Common myeloid progenitor, CD34-positive (primary cell): ENCODE data around the gene ARHGAP25.

Source experiments
- CTCF ChIA-PET: fragments of 350-600 bp; sonication (Branson Sonifier 250); formaldehyde crosslinking; loops from one replicate; lab custom pipeline; 2021; ENCODE audit warnings: antibody characterized with exemption; lab: Charles Lee
- POLR2A ChIA-PET: fragments of 350-600 bp; sonication (Branson Sonifier 250); formaldehyde crosslinking; loops from one replicate; lab custom pipeline; 2021; ENCODE audit warnings: antibody characterized with exemption; lab: Charles Lee
- DNase-seq, 3 donors: peaks; one replicate each; pipeline versions ENCODE4 v3.0.0 to v3.0.0-alpha.2; 2013
- H3K27ac ChIP-seq, 2 experiments: 1 replicate in 1 of 2; 2 replicates in 1 of 2; pipeline ENCODE4 v1.7.0; 2013; ENCODE audit warnings: inconsistent platforms in 2 of 2, low read length in 2 of 2, mild to moderate bottlenecking in 2 of 2, low read depth in 1 of 2, moderate library complexity in 1 of 2; ENCODE audit not compliant: severe bottlenecking in 2 of 2, insufficient read depth in 1 of 2, poor library complexity in 1 of 2
- H3K27me3 ChIP-seq, 5 experiments: replicated peaks in 2 of 5; 1 replicate in 3 of 5; 2 replicates in 2 of 5; pipeline versions ENCODE4 v1.6.1 to v1.7.0; 2013; ENCODE audit warnings: low read length in 4 of 5, mild to moderate bottlenecking in 2 of 5, moderate library complexity in 2 of 5, inconsistent platforms in 1 of 5; ENCODE audit not compliant: insufficient read depth in 5 of 5, control insufficient read depth in 4 of 5
- H3K36me3 ChIP-seq, 4 experiments: 1 replicate in 2 of 4; 2 replicates in 2 of 4; pipeline versions ENCODE4 v1.6.1 to v1.7.0; 2013; ENCODE audit warnings: low read length in 3 of 4, control low read depth in 1 of 4, mild to moderate bottlenecking in 1 of 4; ENCODE audit not compliant: control insufficient read depth in 4 of 4, insufficient read depth in 4 of 4
- H3K4me1 ChIP-seq, 4 experiments: 1 replicate in 3 of 4; 2 replicates in 1 of 4; pipeline versions ENCODE4 v1.6.1 to v1.7.1; 2013; ENCODE audit warnings: low read length in 3 of 4, mild to moderate bottlenecking in 3 of 4, control low read depth in 1 of 4, inconsistent platforms in 1 of 4, moderate library complexity in 1 of 4; ENCODE audit not compliant: control insufficient read depth in 4 of 4, insufficient read depth in 4 of 4; ENCODE audit errors: control extremely low read depth in 1 of 4
- H3K4me3 ChIP-seq, 7 experiments: 1 replicate in 4 of 7; 2 replicates in 3 of 7; pipeline versions ENCODE4 v1.5.1 to v1.7.0; 2013; ENCODE audit warnings: mild to moderate bottlenecking in 7 of 7, low read length in 6 of 7, moderate library complexity in 6 of 7, inconsistent platforms in 2 of 7, low read depth in 2 of 7, control low read depth in 1 of 7; ENCODE audit not compliant: insufficient read depth in 4 of 7, control insufficient read depth in 1 of 7; ENCODE audit errors: extremely low read depth in 1 of 7
- H3K9me3 ChIP-seq, 5 experiments: 1 replicate in 4 of 5; 2 replicates in 1 of 5; pipeline versions ENCODE4 v1.6.1 to v1.7.1; 2013; ENCODE audit warnings: low read length in 4 of 5, mild to moderate bottlenecking in 2 of 5, inconsistent platforms in 1 of 5, low read depth in 1 of 5, moderate library complexity in 1 of 5; ENCODE audit not compliant: control insufficient read depth in 4 of 5, insufficient read depth in 2 of 5; ENCODE audit errors: control extremely low read depth in 1 of 5
- WGBS: methylation state at CpG from one replicate; pipeline ENCODE4 v1.1.5; 2013; ENCODE audit not compliant: insufficient coverage; 5-methylcytosine and 5-hydroxymethylcytosine counted together

Gene ARHGAP25

DNA sequence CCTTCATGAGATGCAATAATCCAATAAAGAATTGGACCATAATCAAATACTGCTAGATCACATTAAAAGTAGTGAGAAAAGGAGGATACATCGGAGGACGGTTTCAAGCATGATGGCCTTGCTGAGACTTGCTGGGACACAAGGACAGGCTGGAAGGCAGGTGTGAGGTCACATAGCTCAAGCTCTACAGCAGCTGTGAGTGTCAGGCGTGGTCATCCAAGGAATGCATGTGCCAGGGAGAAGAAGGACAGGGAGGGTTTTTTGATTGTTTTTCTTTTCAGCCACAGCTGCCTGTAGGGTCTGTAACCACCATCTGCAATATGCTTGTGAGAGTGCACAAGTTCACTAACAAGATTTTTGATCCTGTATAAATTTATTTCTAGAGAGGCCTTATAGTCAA is 79.0 kb downstream of the ARHGAP25 start:
- ChIA-PET CTCF (interaction anchor here (0.9 to 3.0 kb wide), 5 partner anchors 20 to 350 kb away, joined by 3 to 21 read pairs (median 5); no protein-coding TSS in a partner anchor), POLR2A (no interaction called here)
- no peak for DNase-seq
- Histone ChIP-seq H3K4me1 (peaks cover 1 to 40% (median 19%) of the 10 kb centered on the region in 4 experiments), H3K9me3 (no peaks in the 10 kb centered on the region), H3K36me3 (peaks cover 30 to 97% (median 53%) of the 10 kb centered on the region in 4 experiments), H3K27me3 (no peaks in the 10 kb centered on the region), H3K4me3 (no peak overlapping the region), H3K27ac (no peak overlapping the region)
- WGBS: 96% methylated on average over 3 of the region's 3 CpGs

DNA sequence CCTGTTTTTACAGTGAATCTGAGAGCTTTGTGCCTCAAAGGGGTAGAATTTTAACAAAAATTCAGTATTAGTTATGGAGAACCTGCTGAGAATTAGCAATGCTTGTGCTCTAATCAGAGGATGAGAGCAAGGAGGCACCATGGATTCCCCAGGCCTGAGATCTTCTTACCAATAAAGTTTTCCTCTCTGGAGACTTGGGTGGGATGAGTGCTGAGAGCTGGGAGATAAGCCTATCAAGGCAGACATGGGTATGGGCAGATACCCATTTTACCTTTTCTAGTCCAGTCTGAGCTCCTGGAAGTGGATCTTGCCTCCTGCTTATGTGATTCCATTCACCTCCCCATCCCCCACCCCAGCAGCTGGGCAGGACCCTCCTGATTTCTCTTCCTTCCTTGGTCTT is 82.7 kb downstream of the ARHGAP25 start:
- Histone ChIP-seq H3K9me3 (no peaks in the 10 kb centered on the region), H3K36me3 (peaks cover 45 to 98% (median 67%) of the 10 kb centered on the region in 4 experiments), H3K27me3 (no peaks in the 10 kb centered on the region), H3K4me3 (no peak overlapping the region), H3K27ac (no peak overlapping the region), H3K4me1 (peaks cover 0 to 11% (median under 1%) of the 10 kb centered on the region in 4 experiments)
- ChIA-PET POLR2A (no interaction called here), CTCF (interaction anchor here (0.9 to 4.4 kb wide), 5 partner anchors 11 to 171 kb away, joined by 3 to 19 read pairs (median 9); no protein-coding TSS in a partner anchor)
- DNase-seq: no peak

DNA sequence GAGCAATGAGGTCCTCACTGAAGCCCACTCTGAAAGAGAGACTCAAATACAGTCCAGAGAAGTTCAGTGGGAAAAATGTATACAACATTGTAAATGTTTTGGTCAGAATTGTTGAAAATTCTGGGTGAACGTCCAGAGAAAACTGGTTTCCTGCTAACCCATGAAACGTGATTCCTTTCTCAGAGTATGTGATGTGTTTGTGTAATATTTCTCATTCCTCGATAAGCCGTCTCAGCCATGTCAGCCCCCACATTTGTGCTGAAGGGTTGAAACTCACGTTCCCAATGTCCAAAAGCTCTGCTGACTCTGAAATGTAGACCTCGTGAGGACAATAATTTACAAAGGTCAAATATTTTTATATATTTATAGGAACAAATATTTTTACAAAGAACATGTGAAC is 84.9 kb downstream of the ARHGAP25 start:
- Histone ChIP-seq H3K4me3 (no peak overlapping the region), H3K9me3 (no peaks in the 10 kb centered on the region), H3K27me3 (no peaks in the 10 kb centered on the region), H3K4me1 (peaks cover 0 to 8% (median 0%) of the 10 kb centered on the region in 4 experiments), H3K27ac (no peak overlapping the region), H3K36me3 (peaks cover 47 to 97% (median 72%) of the 10 kb centered on the region in 4 experiments)
- ChIA-PET CTCF (interaction anchor here (0.9 to 1.7 kb wide), 5 partner anchors 9 to 77 kb away, joined by 3 to 6 read pairs (median 3); no protein-coding TSS in a partner anchor), POLR2A (no interaction called here)
- no peak for DNase-seq
- WGBS: 97% methylated on average over 4 of the region's 6 CpGs

DNA sequence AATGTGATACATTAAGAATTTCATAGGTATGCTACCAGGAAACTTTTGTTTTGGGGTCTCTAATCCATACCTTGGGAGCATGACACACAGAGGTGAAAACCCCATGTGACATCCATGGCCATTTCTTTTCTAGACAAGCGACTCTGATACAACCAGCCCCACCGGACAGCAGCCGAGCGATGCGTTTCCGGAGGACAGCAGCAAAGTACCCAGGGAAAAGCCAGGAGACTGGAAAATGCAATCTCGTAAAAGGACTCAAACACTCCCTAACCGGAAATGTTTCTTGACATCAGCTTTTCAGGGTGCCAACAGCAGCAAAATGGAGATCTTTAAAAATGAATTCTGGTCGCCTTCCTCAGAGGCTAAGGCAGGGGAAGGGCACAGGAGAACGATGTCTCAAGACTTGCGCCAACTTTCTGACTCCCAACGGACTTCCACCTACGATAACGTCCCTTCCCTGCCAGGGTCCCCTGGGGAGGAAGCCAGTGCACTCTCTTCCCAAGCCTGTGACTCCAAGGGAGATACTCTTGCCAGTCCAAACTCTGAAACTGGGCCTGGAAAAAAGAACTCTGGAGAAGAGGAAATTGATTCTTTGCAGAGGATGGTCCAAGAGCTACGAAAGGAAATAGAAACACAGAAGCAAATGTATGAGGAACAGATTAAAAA is 87.7 kb downstream of the ARHGAP25 start:
- 97% methylated on average over 15 of the region's 15 CpGs for WGBS
- Histone ChIP-seq H3K36me3 (peaks cover 47 to 94% (median 77%) of the 10 kb centered on the region in 4 experiments), H3K27ac (no peak overlapping the region), H3K27me3 (no peaks in the 10 kb centered on the region), H3K4me3 (no peak overlapping the region), H3K9me3 (no peaks in the 10 kb centered on the region), H3K4me1 (peaks cover 0 to 5% (median 0%) of the 10 kb centered on the region in 4 experiments)
- CTCF ChIA-PET: interaction anchor here (0.8 to 2.5 kb wide), 5 partner anchors 11 to 86 kb away, joined by 3 to 9 read pairs (median 4); no protein-coding TSS in a partner anchor
- no peak for DNase-seq
- POLR2A ChIA-PET: no interaction called here

DNA sequence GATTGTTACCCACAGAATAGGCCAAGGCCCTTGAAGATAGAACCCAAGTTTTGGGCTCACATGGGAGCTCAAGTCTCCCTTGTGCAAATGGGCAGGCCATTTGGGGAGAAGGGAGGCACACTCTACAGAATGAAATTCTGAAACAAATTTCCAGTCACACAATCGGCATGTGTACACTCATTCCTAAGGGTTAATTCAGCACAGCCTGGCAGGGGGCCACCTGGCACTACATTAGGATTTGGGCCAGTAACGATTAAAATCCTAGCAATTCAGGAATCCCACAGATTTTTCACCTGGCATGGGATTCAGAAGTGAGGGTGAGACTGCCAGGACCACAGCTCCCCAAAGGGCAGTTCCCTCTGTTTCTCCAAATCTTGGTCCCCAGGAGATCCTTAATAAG is 90.2 kb downstream of the ARHGAP25 start:
- H3K9me3 ChIP-seq: no peaks in the 10 kb centered on the region
- no peaks in the 10 kb centered on the region for H3K27me3 ChIP-seq
- H3K27ac ChIP-seq: no peak overlapping the region
- H3K4me1 ChIP-seq: peaks cover 13 to 29% (median 24%) of the 10 kb centered on the region in 4 experiments
- ChIA-PET POLR2A (no interaction called here), CTCF (interaction anchor here (1.3 to 2.5 kb wide), 3 partner anchors 10 to 13 kb away, joined by 4 to 9 read pairs (median 5); no protein-coding TSS in a partner anchor)
- H3K36me3 ChIP-seq: peaks cover 30 to 80% (median 63%) of the 10 kb centered on the region in 4 experiments
- DNase-seq: no peak
- no peak overlapping the region for H3K4me3 ChIP-seq
- WGBS: 100% methylated on average over 1 of the region's 2 CpGs

DNA sequence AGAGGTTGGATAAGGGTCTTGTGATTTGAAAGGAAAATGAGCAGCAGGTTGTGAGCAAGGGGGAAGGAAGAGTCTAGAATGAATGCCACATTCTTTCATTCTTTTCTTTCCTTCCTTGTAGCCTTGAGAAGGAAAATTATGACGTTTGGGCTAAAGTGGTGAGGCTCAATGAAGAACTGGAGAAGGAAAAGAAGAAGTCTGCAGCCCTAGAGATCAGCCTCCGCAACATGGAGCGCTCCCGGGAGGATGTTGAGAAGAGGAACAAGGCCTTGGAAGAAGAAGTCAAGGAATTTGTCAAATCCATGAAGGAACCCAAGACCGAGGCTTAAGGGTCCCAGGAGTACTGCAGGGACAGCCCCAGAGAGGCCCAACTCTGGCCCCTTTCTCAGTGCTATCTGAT is 91.3 kb downstream of the ARHGAP25 start:
- Histone ChIP-seq H3K36me3 (peaks cover 22 to 70% (median 57%) of the 10 kb centered on the region in 4 experiments), H3K27me3 (no peaks in the 10 kb centered on the region), H3K4me3 (no peak overlapping the region), H3K4me1 (peaks cover 19 to 40% (median 33%) of the 10 kb centered on the region in 4 experiments), H3K27ac (no peak overlapping the region), H3K9me3 (no peaks in the 10 kb centered on the region)
- no peak for DNase-seq
- ChIA-PET CTCF (interaction anchor here (0.6 kb wide), 1 partner anchor 16 kb away, joined by 3 read pairs; no protein-coding TSS in a partner anchor), POLR2A (interaction anchor here (0.6 kb wide), 1 partner anchor 46 kb away, joined by 4 read pairs; no protein-coding TSS in a partner anchor)
- WGBS: 87% methylated on average over 5 of the region's 5 CpGs

DNA sequence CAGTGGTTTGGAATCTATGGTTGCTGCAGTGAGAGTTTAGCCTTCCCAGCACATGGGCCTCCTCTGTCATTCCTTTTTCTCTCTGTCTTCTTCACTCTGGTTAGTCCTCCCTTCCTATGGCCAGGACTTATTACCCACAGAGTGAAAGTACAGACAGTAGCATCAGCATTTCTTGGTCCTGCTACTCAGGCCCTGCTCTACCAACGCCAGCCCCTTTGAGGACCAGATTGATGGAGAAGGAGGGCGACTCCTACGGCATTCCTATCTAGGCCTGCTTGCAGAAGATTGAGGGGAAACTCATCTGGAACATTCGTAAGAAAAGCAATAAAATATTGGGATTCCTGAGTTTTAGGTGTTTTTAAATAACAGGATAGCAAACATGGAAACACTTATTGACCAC is 93.1 kb downstream of the ARHGAP25 start:
- H3K27ac ChIP-seq: no peak overlapping the region
- POLR2A ChIA-PET: no interaction called here

More for the DNA sequence above, 93.1 kb downstream of the ARHGAP25 start:
- DNase-seq: no peak
- 97% methylated on average over 4 of the region's 4 CpGs for WGBS
- peaks cover 17 to 52% (median 44%) of the 10 kb centered on the region in 4 experiments for H3K36me3 ChIP-seq
- H3K9me3 ChIP-seq: no peaks in the 10 kb centered on the region
- no peak overlapping the region for H3K4me3 ChIP-seq
- CTCF ChIA-PET: interaction anchor here (3.5 kb wide), 1 partner anchor 12 kb away, joined by 12 read pairs; no protein-coding TSS in a partner anchor
- H3K27me3 ChIP-seq: no peaks in the 10 kb centered on the region
- peaks cover 31 to 58% (median 51%) of the 10 kb centered on the region in 4 experiments for H3K4me1 ChIP-seq
